Thyroid gland (tissue), 4 donors: ENCODE data around the gene ZBTB33.

Experiments
- POLR2A ChIP-seq, 2 donors: fragments of 450-650 bp; IDR thresholded peaks; one replicate each; pipeline ENCODE4 v1.6.1; 2017; ENCODE audit warnings: antibody characterized with exemption in 2 of 2, mild to moderate bottlenecking in 2 of 2, moderate library complexity in 1 of 2
- TF ChIP-seq, protein P1 (sequence below), 6 experiments: fragments of 200-600 bp in 3 of 6; fragments of 450-650 bp in 3 of 6; sonication (generic) in 3 of 6; IDR thresholded peaks; one replicate each; pipeline ENCODE4 v1.5.1; 2016 to 2019; ENCODE audit warnings: antibody characterized with exemption in 6 of 6, mild to moderate bottlenecking in 2 of 6, inconsistent platforms in 1 of 6, moderate library complexity in 1 of 6

DNA sequence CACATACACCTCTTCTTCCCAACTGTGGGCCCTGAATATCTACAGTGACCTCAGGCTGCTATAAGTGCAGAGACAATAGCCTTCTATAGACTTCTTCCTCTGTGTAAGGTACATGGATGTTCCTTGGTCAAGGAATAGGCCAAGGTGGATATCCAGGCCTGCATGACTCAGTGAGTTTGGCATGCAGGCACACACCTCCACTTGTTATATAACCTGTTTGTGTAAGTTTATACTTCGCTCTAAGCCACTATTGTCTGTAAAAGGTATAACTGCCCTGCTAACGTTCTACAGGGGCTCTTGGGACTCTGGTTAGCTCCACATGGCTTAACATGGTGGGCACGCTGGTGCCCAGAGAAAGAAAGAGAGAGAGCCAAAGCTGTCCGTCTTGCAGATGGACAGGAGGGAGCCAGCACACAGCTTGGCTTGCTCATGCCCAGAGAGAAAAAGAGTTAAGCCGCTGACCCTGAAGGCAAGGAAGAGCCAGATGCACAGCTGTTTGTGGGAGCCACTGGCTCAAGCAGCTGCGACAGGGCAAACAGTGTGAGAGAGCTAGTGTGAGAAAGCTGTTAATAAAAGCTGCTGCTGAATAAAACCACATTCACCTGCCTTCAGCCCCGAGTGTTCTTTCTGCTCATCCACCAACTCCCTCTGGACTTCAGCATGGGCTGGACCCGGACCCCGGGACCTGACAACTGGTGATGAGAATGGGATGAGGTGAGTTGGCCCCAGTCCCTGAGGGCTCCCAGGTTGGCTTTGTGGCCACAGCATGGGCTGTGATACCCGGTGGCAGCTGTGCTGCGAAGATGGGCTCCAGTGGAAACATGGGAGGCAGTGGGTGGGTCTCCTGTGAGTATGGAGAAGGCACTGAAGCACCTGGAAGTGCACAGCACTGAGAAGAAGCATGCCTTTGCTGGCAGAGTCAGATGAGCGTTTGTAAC is 44.5 kb upstream of the ZBTB33 start:
- TF ChIP-seq, protein P1, sequence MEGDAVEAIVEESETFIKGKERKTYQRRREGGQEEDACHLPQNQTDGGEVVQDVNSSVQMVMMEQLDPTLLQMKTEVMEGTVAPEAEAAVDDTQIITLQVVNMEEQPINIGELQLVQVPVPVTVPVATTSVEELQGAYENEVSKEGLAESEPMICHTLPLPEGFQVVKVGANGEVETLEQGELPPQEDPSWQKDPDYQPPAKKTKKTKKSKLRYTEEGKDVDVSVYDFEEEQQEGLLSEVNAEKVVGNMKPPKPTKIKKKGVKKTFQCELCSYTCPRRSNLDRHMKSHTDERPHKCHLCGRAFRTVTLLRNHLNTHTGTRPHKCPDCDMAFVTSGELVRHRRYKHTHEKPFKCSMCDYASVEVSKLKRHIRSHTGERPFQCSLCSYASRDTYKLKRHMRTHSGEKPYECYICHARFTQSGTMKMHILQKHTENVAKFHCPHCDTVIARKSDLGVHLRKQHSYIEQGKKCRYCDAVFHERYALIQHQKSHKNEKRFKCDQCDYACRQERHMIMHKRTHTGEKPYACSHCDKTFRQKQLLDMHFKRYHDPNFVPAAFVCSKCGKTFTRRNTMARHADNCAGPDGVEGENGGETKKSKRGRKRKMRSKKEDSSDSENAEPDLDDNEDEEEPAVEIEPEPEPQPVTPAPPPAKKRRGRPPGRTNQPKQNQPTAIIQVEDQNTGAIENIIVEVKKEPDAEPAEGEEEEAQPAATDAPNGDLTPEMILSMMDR (IDR thresholded peaks at IDR 0.05), result no peak
- TF ChIP-seq POLR2A (IDR thresholded peaks at IDR 0.05), result no peak
